HepG2 (cell line): ENCODE results near the gene TNFRSF9. TPM values are rescaled to one million over a fixed set of nuclear protein-coding genes. Genes with fewer than 3 reads are reported as not detected.

Source experiments
- BATF2 ChIP-seq: sonication (generic); formaldehyde crosslinking; IDR thresholded peaks from 2 replicates; pipeline ENCODE4 v1.8.0; 2022; ENCODE audit warnings: mild to moderate bottlenecking, missing genetic modification reagents, moderate library complexity
- JARID2 ChIP-seq: sonication (generic); formaldehyde crosslinking; IDR thresholded peaks from 2 replicates; pipeline ENCODE4 v1.8.1; 2023; ENCODE audit warnings: missing genetic modification reagents, inconsistent platforms; ENCODE audit not compliant: insufficient replicate concordance
- NFAT5 ChIP-seq: sonication (generic); formaldehyde crosslinking; IDR thresholded peaks from 2 replicates; pipeline ENCODE4 v1.4.0; 2020; ENCODE audit warnings: missing genetic modification reagents
- RERE ChIP-seq: IDR thresholded peaks from 2 replicates; pipeline ENCODE4 v1.6.1; 2016; ENCODE audit warnings: low read depth, missing genetic modification reagents, missing compliant biosample characterization
- ZNF224 ChIP-seq: sonication (generic); formaldehyde crosslinking; IDR thresholded peaks from 2 replicates; pipeline ENCODE4 v1.5.0; 2020; ENCODE audit warnings: mild to moderate bottlenecking, missing genetic modification reagents
- ZNF282 ChIP-seq: fragments of 450-650 bp; IDR thresholded peaks from 2 replicates; pipeline ENCODE4 v1.6.1; 2018; ENCODE audit not compliant: partially characterized antibody
- ZNF777 ChIP-seq: sonication (generic); formaldehyde crosslinking; IDR thresholded peaks from 2 replicates; pipeline ENCODE4 v1.4.0; 2020; ENCODE audit warnings: missing genetic modification reagents
- polyA plus RNA-seq, 8 experiments: library from polyadenylated mRNA; depleted of rRNA in 3 of 8; stranded (reverse) in 7 of 8; unstranded in 1 of 8; fragments of >200 nt; fragmentation: Illumina TruSeq in 4 of 8; extraction: Trizol in 4 of 8; gene quantifications; 2 replicates each; pipeline versions ENCODE4 v1.2.1 to v1.2.3, GENCODE V29; 2011 to 2016; ENCODE audit warnings: low read depth in 4 of 8, missing spikeins in 1 of 8, mixed read lengths in 1 of 8; ENCODE audit not compliant: insufficient read depth in 1 of 8
- total RNA-seq, 5 experiments: library from RNA; depleted of rRNA; stranded (reverse); fragments of >200 nt; fragmentation: Illumina TruSeq; extraction: Trizol; gene quantifications; 2 replicates each; pipeline ENCODE4 v1.2.3, GENCODE V29; 2016; ENCODE audit warnings: low read depth in 1 of 5
- TF ChIP-seq, protein P1 (sequence below): sonication (generic); formaldehyde crosslinking; conservative IDR thresholded peaks from 2 replicates; pipeline ENCODE4 v1.8.0; 2022; ENCODE audit warnings: mild to moderate bottlenecking, moderate library complexity, missing genetic modification reagents
- TF ChIP-seq, protein P2 (sequence below): sonication (generic); formaldehyde crosslinking; IDR thresholded peaks from 2 replicates; pipeline ENCODE4 v1.5.0; 2020; ENCODE audit warnings: mild to moderate bottlenecking, missing genetic modification reagents, borderline replicate concordance

The TNFRSF9 gene
- total and polyA plus RNA-seq, 2 of the 13 experiments (the other 11 are each of a cell fraction or from before 2014, with no cell fraction given) = 0.07 TPM; not detected in 1

GRCh38 chr1:7961216-7962013 is 20.8 kb upstream of the TNFRSF9 start, which contains the start of gene PARK7 (continued):
- TF ChIP-seq, protein P1, sequence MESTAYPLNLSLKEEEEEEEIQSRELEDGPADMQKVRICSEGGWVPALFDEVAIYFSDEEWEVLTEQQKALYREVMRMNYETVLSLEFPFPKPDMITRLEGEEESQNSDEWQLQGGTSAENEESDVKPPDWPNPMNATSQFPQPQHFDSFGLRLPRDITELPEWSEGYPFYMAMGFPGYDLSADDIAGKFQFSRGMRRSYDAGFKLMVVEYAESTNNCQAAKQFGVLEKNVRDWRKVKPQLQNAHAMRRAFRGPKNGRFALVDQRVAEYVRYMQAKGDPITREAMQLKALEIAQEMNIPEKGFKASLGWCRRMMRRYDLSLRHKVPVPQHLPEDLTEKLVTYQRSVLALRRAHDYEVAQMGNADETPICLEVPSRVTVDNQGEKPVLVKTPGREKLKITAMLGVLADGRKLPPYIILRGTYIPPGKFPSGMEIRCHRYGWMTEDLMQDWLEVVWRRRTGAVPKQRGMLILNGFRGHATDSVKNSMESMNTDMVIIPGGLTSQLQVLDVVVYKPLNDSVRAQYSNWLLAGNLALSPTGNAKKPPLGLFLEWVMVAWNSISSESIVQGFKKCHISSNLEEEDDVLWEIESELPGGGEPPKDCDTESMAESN = peak; percentile 91
- TF ChIP-seq NFAT5 (CRISPR knock-in tag) = peak; percentile 8
- peak; percentile 87 for TF ChIP-seq ZNF777
- TF ChIP-seq ZNF282 = no peak
- TF ChIP-seq ZNF224 (CRISPR knock-in tag) = 0 out of 2 replicates have a peak, but pooled peaks have one; percentile 82
- peak; percentile 80; the same call in 1 of the 2 replicates for TF ChIP-seq BATF2 (CRISPR knock-in tag)
- TF ChIP-seq, protein P2, sequence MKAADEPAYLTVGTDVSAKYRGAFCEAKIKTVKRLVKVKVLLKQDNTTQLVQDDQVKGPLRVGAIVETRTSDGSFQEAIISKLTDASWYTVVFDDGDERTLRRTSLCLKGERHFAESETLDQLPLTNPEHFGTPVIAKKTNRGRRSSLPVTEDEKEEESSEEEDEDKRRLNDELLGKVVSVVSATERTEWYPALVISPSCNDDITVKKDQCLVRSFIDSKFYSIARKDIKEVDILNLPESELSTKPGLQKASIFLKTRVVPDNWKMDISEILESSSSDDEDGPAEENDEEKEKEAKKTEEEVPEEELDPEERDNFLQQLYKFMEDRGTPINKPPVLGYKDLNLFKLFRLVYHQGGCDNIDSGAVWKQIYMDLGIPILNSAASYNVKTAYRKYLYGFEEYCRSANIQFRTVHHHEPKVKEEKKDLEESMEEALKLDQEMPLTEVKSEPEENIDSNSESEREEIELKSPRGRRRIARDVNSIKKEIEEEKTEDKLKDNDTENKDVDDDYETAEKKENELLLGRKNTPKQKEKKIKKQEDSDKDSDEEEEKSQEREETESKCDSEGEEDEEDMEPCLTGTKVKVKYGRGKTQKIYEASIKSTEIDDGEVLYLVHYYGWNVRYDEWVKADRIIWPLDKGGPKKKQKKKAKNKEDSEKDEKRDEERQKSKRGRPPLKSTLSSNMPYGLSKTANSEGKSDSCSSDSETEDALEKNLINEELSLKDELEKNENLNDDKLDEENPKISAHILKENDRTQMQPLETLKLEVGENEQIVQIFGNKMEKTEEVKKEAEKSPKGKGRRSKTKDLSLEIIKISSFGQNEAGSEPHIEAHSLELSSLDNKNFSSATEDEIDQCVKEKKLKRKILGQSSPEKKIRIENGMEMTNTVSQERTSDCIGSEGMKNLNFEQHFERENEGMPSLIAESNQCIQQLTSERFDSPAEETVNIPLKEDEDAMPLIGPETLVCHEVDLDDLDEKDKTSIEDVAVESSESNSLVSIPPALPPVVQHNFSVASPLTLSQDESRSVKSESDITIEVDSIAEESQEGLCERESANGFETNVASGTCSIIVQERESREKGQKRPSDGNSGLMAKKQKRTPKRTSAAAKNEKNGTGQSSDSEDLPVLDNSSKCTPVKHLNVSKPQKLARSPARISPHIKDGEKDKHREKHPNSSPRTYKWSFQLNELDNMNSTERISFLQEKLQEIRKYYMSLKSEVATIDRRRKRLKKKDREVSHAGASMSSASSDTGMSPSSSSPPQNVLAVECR (CRISPR knock-in tag) = peak; percentile 97
- peak; percentile 18 for TF ChIP-seq JARID2
- TF ChIP-seq RERE = peak; percentile 34; the same call in 1 of the 2 replicates
